ENCODE data around the gene OR2T12.
"Not testable (repeated sequence)": the region's sequence is repeated elsewhere in the genome, so short reads cannot be mapped to it uniquely, and the experiment has no call there.

The OR2T12 gene

GRCh38 chr1:248303324-248303723, at the start of gene OR2T12:
Gene OR2T12 (minus strand): TSS chr1:248303424. CDS start chr1:248295578, 7,846 bp downstream.
- no peak for DNase-seq (ENCODE audit: low read depth)

- DNase-seq (ENCODE audit: low read depth) = no peak
These were observed 45.3 kb upstream of the OR2T12 start, which contains the start of gene OR14C36 for GRCh38 chr1:248348475-248348874. Gene OR14C36 (plus strand): TSS chr1:248348775. CDS start chr1:248348775, 0 bp downstream.

GRCh38 chr1:248343451-248343850, 40.2 kb upstream of the OR2T12 start:
- DNase-seq (ENCODE audit: low read depth) = no peak

GRCh38 chr1:248324468-248324867, 21.2 kb upstream of the OR2T12 start, which contains the start of gene OR2M7:
Gene OR2M7 (minus strand): TSS chr1:248324568. CDS start chr1:248324568, 0 bp downstream.
- no peak for DNase-seq (ENCODE audit: low read depth)

- no peak for DNase-seq (ENCODE audit: low read depth)
These were observed 13.6 kb upstream of the OR2T12 start for GRCh38 chr1:248316796-248317195.

GRCh38 chr1:248306740-248307139, 3.5 kb upstream of the OR2T12 start:
- DNase-seq (ENCODE audit: low read depth) = not testable (repeated sequence)

- DNase-seq (ENCODE audit: low read depth) = no peak
These were observed 2.9 kb upstream of the OR2T12 start for GRCh38 chr1:248306103-248306502.

GRCh38 chr1:248305672-248306071, 2.4 kb upstream of the OR2T12 start:
- not testable (repeated sequence) for DNase-seq (ENCODE audit: low read depth)

GRCh38 chr1:248288391-248288790, 14.8 kb downstream of the OR2T12 start:
- no peak for DNase-seq (ENCODE audit: low read depth)

GRCh38 chr1:248277876-248278275, 25.3 kb downstream of the OR2T12 start, which contains the start of gene OR2T33:
Gene OR2T33 (minus strand): TSS chr1:248277976. CDS start chr1:248273814, 4,162 bp downstream.
- no peak for DNase-seq (ENCODE audit: low read depth)

GRCh38 chr1:248273225-248273624, 30.0 kb downstream of the OR2T12 start:
- DNase-seq (ENCODE audit: low read depth) = not testable (repeated sequence)

GRCh38 chr1:248268178-248268577, 35.0 kb downstream of the OR2T12 start:
- no peak for DNase-seq (ENCODE audit: low read depth)

GRCh38 chr1:248259309-248259708, 43.9 kb downstream of the OR2T12 start:
- DNase-seq (ENCODE audit: low read depth) = not testable (repeated sequence)

- DNase-seq (ENCODE audit: low read depth) = no peak
These were observed 60.0 kb downstream of the OR2T12 start for GRCh38 chr1:248243204-248243603.
